ENCODE data around the gene S100B. TPM values are rescaled to one million over a fixed set of nuclear protein-coding genes. Genes with fewer than 3 reads are reported as not detected.
A peak's percentile ranks its signal among the peaks of the same experiment; 100 is the strongest.

The S100B gene
- total and polyA plus RNA-seq, 2 of the 13 experiments (the other 11 are each of a cell fraction or from before 2014, with no cell fraction given): not detected

DNA sequence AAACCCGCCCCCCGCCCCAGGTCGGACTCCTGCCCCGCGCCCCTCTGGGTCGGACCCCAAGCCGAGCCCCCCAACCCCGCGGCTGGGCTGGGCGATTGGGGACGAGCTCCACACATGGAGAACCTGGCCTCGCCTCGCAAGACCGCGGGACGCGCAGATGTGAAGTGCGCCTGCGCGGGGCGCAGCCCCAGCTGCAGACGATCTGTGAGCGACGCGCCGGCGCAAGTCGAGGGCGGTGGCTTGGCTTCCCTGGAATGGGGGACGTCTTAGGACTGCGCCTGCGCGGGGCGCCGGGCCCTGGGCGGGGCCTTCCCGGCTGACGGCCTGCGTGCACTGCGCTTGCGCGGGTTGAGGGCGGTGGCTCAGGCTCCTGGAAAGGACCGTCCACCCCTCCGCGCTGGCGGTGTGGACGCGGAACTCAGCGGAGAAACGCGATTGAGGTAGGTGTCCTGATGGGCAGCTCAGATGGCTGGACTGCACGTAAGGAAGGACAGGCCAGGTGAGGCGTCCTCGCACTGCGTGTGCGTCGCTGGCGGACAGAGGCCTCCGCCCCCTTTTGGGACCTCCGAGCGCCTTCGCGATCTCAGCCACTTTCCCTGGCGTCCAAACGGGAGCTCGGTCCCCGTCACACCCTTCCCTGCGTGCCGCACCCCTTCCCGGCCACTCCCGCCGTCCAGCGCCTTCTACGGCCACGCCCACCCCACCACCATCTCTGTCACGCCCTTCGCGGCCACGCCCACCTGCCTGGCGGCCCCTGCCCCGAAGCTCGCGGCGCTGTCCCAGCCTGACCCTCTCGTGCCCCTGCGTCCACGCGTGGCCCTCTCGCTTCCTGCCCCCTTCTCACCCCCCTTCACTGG lies 30.7 kb upstream of the S100B start, which contains the start of gene PRMT2 (continued):
- TF ChIP-seq ZMYM2 (CRISPR knock-in tag; IDR thresholded peaks at IDR 0.05) (peak; percentile 62; the same call in 1 of the 2 replicates), ZNF441 (CRISPR knock-in tag; IDR thresholded peaks at IDR 0.05; ENCODE audit: borderline replicate concordance) (peak; percentile 85; the same call in 1 of the 2 replicates), NFKB2 (CRISPR knock-in tag; IDR thresholded peaks at IDR 0.05; ENCODE audit: borderline replicate concordance) (peak; percentile 90; the same call in 1 of the 2 replicates), ZNF207 (IDR thresholded peaks at IDR 0.05; ENCODE audit: borderline replicate concordance) (no peak), ZNF44 (CRISPR knock-in tag; IDR thresholded peaks at IDR 0.05) (no peak), BRCA1 (CRISPR knock-in tag; IDR thresholded peaks at IDR 0.05) (no peak), ZNF772 (CRISPR knock-in tag; IDR thresholded peaks at IDR 0.05) (peak; percentile 74; the same call in 1 of the 2 replicates), ZNF292 (CRISPR knock-in tag; IDR thresholded peaks at IDR 0.05; ENCODE audit: borderline replicate concordance, low read depth) (peak; percentile 51; the same call in 1 of the 2 replicates), JUN (CRISPR knock-in tag; IDR thresholded peaks at IDR 0.05) (no peak; the same call in 1 of the 2 replicates), GABPA (IDR thresholded peaks at IDR 0.05; ENCODE audit: low read depth, low read length) (no peak), GABPA (CRISPR knock-in tag; IDR thresholded peaks at IDR 0.05; ENCODE audit: low read depth) (no peak), SSRP1 (CRISPR knock-in tag; IDR thresholded peaks at IDR 0.05) (peak; percentile 92), ZSCAN9 (CRISPR knock-in tag; IDR thresholded peaks at IDR 0.05; ENCODE audit: borderline replicate concordance) (peak; percentile 61; the same call in 1 of the 2 replicates), ZBTB3 (CRISPR knock-in tag; IDR thresholded peaks at IDR 0.05; ENCODE audit: borderline replicate concordance, low read depth) (0 out of 2 replicates have a peak, but pooled peaks have one; percentile 52), TCF7 (IDR thresholded peaks at IDR 0.05; ENCODE audit: low read depth) (no peak), FIP1L1 (IDR thresholded peaks at IDR 0.05; ENCODE audit: borderline replicate concordance, insufficient read depth, low read depth, low read length) (no peak), THAP11 (CRISPR knock-in tag; IDR thresholded peaks at IDR 0.05) (peak; percentile 81), FOSL2 (CRISPR knock-in tag; IDR thresholded peaks at IDR 0.05) (no peak), NFATC3 (CRISPR knock-in tag; IDR thresholded peaks at IDR 0.05) (no peak; the same call in 1 of the 2 replicates), DPF2 (CRISPR knock-in tag; IDR thresholded peaks at IDR 0.05; ENCODE audit: borderline replicate concordance, low read depth) (no peak)
- TF ChIP-seq, protein P1, sequence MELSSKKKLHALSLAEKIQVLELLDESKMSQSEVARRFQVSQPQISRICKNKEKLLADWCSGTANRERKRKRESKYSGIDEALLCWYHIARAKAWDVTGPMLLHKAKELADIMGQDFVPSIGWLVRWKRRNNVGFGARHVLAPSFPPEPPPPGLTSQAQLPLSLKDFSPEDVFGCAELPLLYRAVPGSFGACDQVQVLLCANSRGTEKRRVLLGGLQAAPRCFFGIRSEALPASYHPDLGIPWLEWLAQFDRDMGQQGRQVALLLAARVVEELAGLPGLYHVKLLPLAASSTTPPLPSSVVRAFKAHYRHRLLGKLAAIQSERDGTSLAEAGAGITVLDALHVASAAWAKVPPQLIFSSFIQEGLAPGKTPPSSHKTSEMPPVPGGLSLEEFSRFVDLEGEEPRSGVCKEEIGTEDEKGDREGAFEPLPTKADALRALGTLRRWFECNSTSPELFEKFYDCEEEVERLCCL (CRISPR knock-in tag; IDR thresholded peaks at IDR 0.05; ENCODE audit: borderline replicate concordance): peak; percentile 86; the same call in 1 of the 2 replicates
- TF ChIP-seq, protein P2, sequence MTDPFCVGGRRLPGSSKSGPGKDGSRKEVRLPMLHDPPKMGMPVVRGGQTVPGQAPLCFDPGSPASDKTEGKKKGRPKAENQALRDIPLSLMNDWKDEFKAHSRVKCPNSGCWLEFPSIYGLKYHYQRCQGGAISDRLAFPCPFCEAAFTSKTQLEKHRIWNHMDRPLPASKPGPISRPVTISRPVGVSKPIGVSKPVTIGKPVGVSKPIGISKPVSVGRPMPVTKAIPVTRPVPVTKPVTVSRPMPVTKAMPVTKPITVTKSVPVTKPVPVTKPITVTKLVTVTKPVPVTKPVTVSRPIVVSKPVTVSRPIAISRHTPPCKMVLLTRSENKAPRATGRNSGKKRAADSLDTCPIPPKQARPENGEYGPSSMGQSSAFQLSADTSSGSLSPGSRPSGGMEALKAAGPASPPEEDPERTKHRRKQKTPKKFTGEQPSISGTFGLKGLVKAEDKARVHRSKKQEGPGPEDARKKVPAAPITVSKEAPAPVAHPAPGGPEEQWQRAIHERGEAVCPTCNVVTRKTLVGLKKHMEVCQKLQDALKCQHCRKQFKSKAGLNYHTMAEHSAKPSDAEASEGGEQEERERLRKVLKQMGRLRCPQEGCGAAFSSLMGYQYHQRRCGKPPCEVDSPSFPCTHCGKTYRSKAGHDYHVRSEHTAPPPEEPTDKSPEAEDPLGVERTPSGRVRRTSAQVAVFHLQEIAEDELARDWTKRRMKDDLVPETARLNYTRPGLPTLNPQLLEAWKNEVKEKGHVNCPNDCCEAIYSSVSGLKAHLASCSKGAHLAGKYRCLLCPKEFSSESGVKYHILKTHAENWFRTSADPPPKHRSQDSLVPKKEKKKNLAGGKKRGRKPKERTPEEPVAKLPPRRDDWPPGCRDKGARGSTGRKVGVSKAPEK (CRISPR knock-in tag; IDR thresholded peaks at IDR 0.05; ENCODE audit: borderline replicate concordance): no peak
- TF ChIP-seq, protein P3, sequence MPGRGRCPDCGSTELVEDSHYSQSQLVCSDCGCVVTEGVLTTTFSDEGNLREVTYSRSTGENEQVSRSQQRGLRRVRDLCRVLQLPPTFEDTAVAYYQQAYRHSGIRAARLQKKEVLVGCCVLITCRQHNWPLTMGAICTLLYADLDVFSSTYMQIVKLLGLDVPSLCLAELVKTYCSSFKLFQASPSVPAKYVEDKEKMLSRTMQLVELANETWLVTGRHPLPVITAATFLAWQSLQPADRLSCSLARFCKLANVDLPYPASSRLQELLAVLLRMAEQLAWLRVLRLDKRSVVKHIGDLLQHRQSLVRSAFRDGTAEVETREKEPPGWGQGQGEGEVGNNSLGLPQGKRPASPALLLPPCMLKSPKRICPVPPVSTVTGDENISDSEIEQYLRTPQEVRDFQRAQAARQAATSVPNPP (CRISPR knock-in tag; IDR thresholded peaks at IDR 0.05): peak; percentile 83; the same call in 1 of the 2 replicates
- TF ChIP-seq, protein P4, sequence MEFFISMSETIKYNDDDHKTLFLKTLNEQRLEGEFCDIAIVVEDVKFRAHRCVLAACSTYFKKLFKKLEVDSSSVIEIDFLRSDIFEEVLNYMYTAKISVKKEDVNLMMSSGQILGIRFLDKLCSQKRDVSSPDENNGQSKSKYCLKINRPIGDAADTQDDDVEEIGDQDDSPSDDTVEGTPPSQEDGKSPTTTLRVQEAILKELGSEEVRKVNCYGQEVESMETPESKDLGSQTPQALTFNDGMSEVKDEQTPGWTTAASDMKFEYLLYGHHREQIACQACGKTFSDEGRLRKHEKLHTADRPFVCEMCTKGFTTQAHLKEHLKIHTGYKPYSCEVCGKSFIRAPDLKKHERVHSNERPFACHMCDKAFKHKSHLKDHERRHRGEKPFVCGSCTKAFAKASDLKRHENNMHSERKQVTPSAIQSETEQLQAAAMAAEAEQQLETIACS (CRISPR knock-in tag; IDR thresholded peaks at IDR 0.05): no peak

Data from HepG2 (cell line).